T1000 (cell line): ENCODE measurements around the gene TPCN1.

Experiments used
- DNase-seq: peaks from one replicate; lab custom pipeline; 2025; ENCODE audit warnings: mixed read lengths; lab: John Stamatoyannopoulos, UW

TPCN1 gene

DNA sequence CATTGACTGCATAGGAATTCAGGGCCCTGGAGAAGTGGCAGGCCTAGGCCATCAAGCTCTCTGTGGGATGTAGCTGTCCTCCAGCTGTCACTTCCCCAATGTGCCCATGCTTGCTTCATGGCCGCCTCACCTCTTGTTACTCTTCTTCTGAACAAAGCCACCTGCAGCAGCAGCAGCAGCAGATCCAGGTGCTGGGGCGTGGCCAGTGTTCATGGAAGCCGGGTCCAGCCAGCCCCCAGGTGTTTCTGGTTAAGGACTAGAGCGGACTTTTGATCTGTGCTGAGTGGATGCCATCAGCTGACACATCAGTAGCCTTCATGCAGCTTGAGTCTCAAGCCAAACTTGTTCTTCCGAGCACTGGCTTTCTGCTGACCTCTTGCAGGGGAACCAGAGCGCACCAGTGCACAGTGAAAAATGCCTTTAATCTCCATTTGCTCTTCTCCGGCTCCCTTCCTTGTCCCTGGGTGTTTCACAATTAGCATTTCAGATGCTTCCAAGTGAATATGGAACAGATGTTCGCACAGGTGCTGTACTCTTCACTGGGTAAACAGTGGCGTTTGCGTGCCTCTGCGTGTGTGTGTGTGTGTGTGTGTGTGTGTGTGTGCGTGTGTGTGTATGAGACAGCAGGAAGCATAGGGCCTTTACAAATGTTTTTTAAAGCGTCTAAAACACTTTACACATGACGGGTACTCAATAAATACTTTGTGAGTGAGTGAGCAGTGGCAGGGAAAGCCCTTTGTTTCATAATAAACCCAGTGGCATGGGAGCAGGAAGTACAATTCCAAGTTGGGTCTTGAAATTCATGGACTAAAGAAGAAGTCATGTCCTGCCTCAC lies 20.1 kb downstream of the TPCN1 start:
- DNase-seq: peak; percentile 59

DNA sequence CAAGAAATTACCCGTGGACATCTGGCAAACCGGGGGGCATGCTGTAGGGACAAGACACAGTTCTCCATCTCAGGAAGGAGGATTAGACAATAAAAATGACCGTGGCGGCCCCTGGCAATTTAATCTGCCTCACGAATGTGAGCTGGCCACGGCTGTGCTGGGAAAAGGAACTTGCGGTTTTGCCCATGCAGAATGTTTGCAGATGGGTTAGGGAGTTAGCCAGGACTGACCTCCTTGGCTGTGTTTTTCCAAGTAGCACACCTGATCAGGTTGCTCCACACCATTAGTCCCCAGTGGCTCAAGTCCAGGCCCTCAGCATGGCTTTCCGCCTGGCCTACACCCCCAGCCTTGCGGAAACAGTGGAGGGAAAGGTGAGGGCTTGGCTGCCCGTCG lies 20.8 kb downstream of the TPCN1 start:
- peak; percentile 59 for DNase-seq

DNA sequence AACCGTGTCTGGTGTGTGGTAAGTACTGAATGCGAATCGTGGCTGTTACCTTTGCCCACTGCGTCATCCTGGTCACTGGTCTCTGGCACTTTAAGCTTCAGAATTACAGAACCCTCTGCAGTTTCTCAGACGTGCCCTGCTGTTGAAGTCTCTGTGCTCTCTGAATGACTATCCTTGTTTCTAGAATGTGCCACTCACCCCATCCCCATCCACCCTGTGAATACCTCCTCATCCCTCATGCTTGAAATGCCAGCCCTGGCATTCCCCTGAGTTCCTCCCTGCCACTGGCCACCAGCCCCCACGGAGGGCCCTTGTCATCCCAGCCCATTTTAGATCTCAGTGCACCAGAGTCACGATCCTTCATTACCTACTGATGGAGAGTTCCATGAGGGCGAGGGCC lies 21.3 kb downstream of the TPCN1 start:
- DNase-seq: no peak

DNA sequence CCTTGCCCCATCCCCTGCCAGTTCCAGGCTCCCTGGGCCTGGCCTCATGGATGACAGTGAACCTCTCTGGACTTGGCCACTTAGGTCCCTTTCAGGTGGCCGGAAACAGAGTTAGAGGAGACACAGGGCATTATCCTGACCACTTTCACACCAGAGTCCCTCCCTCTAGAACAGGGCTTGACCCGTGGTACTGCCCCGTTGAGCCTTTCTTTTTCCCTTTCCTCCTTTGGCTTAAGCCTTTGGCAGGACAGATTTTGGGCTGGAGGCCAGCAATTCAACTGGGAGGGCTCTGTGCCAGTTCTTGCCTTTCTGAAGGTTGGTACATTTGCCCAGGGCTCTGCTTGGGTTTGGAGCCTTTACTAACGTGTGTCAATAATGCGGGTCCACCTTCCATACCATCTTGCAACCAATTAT lies 22.8 kb downstream of the TPCN1 start:
- no peak for DNase-seq

GRCh38 chr12:113244478-113244958 lies 23.3 kb downstream of the TPCN1 start:
- DNase-seq: no peak

GRCh38 chr12:113245695-113246477 lies 24.6 kb downstream of the TPCN1 start:
- no peak for DNase-seq

GRCh38 chr12:113246478-113247122 lies 25.3 kb downstream of the TPCN1 start:
- DNase-seq: no peak

- no peak for DNase-seq
Observed at GRCh38 chr12:113247123-113248050, 26.1 kb downstream of the TPCN1 start.

- no peak for DNase-seq
Observed at GRCh38 chr12:113248051-113248825, 27.0 kb downstream of the TPCN1 start.

DNA sequence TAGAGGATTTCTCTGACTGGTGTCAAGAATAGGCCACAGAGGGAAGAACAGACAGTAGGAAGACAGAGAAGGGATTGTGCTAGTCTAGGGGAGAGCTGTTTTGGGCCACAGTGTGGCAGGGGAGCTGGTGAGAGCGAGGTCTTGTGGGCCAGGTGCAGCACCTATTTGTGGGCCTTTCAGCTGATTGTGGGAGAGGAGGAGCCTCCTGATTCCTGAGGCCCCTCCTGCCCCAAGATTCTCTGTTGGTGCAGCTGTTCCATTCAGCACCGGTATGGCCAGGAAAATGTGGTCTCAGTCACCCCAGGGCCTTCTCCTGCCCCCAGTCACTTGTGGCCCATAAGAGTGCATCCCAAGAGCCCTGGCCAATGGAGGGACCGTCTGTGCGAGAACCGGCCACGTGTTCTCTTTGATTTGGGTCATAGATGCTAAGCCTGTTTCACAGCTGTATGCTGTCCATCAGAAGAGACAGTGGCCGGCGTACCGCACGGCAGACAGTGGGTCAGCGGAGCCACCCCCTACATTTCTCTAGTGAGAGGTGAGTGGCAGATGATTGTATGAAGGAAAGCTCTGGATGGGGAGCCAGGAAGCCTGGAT lies 27.7 kb downstream of the TPCN1 start:
- DNase-seq: no peak

GRCh38 chr12:113249546-113249945 lies 28.3 kb downstream of the TPCN1 start:
- no peak for DNase-seq

- DNase-seq: no peak
Observed at GRCh38 chr12:113250045-113250444, 28.8 kb downstream of the TPCN1 start.

GRCh38 chr12:113251404-113252070 lies 30.3 kb downstream of the TPCN1 start:
- DNase-seq: no peak

DNA sequence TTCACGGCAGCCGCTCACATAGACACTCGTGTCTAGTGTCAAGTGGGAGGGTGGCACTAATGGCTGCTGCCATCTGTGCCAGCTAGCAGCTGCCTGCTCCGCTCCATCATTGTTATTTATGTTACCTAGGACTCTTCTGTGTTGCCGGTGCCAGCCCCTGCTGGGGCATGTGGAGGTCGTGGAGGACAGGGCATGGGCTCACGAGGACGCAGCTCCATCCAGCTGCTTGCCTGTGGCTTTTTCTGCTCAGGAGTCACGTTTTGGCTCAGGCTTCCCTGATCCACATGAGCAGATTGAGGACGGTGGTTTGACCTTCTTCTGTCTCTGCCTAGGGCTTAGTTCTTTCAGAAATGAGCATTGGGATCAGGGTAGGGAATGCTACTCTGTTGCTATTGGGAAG lies 31.2 kb downstream of the TPCN1 start:
- no peak for DNase-seq

GRCh38 chr12:113253532-113254285 lies 32.4 kb downstream of the TPCN1 start:
- no peak for DNase-seq

GRCh38 chr12:113254298-113254697 lies 33.0 kb downstream of the TPCN1 start:
- DNase-seq: no peak

DNA sequence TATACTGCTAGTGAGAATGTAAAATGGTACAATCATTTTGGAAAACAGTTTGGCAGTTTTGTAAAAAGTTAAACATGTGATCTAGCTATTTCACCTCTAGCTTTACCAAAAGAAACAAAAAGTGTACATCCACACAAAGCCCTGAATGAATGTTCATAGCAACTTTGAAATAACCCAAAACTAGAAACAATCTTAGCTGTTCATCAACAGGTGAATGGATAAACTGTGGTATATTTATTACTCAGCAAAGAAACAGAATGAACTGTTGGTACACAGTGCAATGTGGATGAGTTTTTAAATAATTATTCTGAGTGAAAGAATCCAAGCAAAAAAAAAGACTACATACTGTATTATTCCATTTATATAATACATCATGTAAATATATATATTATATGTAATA lies 36.3 kb downstream of the TPCN1 start:
- DNase-seq: no peak

DNA sequence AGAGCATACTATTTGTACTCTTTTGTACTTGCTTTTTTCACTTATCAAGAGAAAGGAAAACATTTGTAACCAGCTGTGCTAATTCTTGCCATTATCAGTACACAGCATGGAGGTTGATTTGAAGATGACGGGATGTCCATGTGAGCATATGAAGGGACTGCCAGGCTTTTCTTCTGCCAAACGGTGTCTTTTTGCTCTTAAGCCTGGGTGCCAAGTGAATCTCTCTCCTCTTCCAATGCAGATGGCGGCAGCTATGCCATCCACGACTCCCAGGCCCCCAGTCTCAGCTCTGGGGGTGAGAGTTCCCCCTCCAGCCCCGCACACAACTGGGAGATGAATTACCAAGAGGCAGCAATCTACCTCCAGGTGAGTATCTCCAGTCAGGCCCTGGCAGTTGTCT lies 38.9 kb downstream of the TPCN1 start:
- DNase-seq: no peak
